ENCODE measurements around the gene CEP128.

GRCh38 chr14:80959496-80959895, 18.0 kb upstream of the CEP128 start:
- TF ChIP-seq EZH2 (IDR thresholded peaks at IDR 0.05; ENCODE audit: borderline replicate concordance, low read depth, low read length, severe bottlenecking) (no peak), CTCF (IDR thresholded peaks at IDR 0.05; ENCODE audit: borderline replicate concordance, extremely low read depth, low read length, poor library complexity, severe bottlenecking) (no peak)

All from DND-41 (cell line).